HG02885 (cell line): ENCODE data around the gene DYNC1LI2.

ENCODE experiments used
- ATAC-seq: cut with Tn5 transposase; IDR thresholded peaks from one replicate; pipeline ENCODE4 v1.9.1; 2021; ENCODE audit warnings: mild to moderate bottlenecking; ENCODE audit not compliant: unreplicated experiment, poor library complexity

DYNC1LI2 gene

GRCh38 chr16:66741169-66741900 lies 10.1 kb downstream of the DYNC1LI2 start:
- no peak for ATAC-seq

GRCh38 chr16:66740533-66740932 lies 10.9 kb downstream of the DYNC1LI2 start:
- ATAC-seq: no peak

- ATAC-seq: no peak
Observed at GRCh38 chr16:66740010-66740409, 11.4 kb downstream of the DYNC1LI2 start.

GRCh38 chr16:66735891-66736290 lies 15.5 kb downstream of the DYNC1LI2 start:
- no peak for ATAC-seq

GRCh38 chr16:66731101-66731500 lies 20.3 kb downstream of the DYNC1LI2 start:
- ATAC-seq: no peak

- no peak for ATAC-seq
Observed at GRCh38 chr16:66728804-66729203, 22.6 kb downstream of the DYNC1LI2 start.

GRCh38 chr16:66728117-66728787 lies 23.2 kb downstream of the DYNC1LI2 start:
- ATAC-seq: no peak

- no peak for ATAC-seq
Observed at GRCh38 chr16:66720766-66721165, 30.6 kb downstream of the DYNC1LI2 start.

GRCh38 chr16:66719246-66719645 lies 32.2 kb downstream of the DYNC1LI2 start:
- ATAC-seq: no peak

GRCh38 chr16:66717776-66718175 lies 33.6 kb downstream of the DYNC1LI2 start:
- ATAC-seq: no peak

- ATAC-seq: peak; percentile 50
Observed at GRCh38 chr16:66717112-66717675, 34.2 kb downstream of the DYNC1LI2 start.

GRCh38 chr16:66714654-66715307 lies 36.6 kb downstream of the DYNC1LI2 start:
- ATAC-seq: no peak

GRCh38 chr16:66714062-66714461 lies 37.3 kb downstream of the DYNC1LI2 start:
- ATAC-seq: no peak

GRCh38 chr16:66713076-66713475 lies 38.3 kb downstream of the DYNC1LI2 start:
- no peak for ATAC-seq

GRCh38 chr16:66712512-66712911 lies 38.9 kb downstream of the DYNC1LI2 start:
- ATAC-seq: no peak

- ATAC-seq: no peak
Observed at GRCh38 chr16:66711581-66711980, 39.8 kb downstream of the DYNC1LI2 start.

- no peak for ATAC-seq
Observed at GRCh38 chr16:66706506-66706880, 44.9 kb downstream of the DYNC1LI2 start.

GRCh38 chr16:66705790-66706505 lies 45.5 kb downstream of the DYNC1LI2 start:
- ATAC-seq: no peak

- ATAC-seq: no peak
Observed at GRCh38 chr16:66703406-66704215, 47.8 kb downstream of the DYNC1LI2 start.

GRCh38 chr16:66701516-66701915 lies 49.9 kb downstream of the DYNC1LI2 start:
- ATAC-seq: no peak
